CD4-positive, CD25-positive, alpha-beta regulatory T cell (primary cell): ENCODE data around the gene HDAC4. TPM values are rescaled to one million over a fixed set of nuclear protein-coding genes. Genes with fewer than 3 reads are reported as not detected.
A peak's percentile ranks its signal among the peaks of the same experiment; 100 is the strongest.

Experiments used
- ATAC-seq, 2 donors: fragments of 150-1000 bp; cut with Tn5 transposase; one replicate each; pipeline ENCODE4 v1.10.0; 2021; ENCODE audit warnings: low read depth in 2 of 2, moderate number of reproducible peaks in 2 of 2, moderate library complexity in 1 of 2
- DNase-seq, 3 donors: peaks; one replicate each; pipeline versions ENCODE4 v3.0.0 to v3.0.0-alpha.2; 2012 to 2022; ENCODE audit warnings: mixed read lengths in 1 of 3
- H3K27ac ChIP-seq: one replicate; pipeline ENCODE4 v1.7.0; 2013; ENCODE audit warnings: mild to moderate bottlenecking, low read length; ENCODE audit not compliant: insufficient read depth, poor library complexity, severe bottlenecking
- H3K27me3 ChIP-seq: one replicate; pipeline ENCODE4 v1.7.0; 2013; ENCODE audit warnings: low read length; ENCODE audit not compliant: control insufficient read depth, insufficient read depth
- H3K36me3 ChIP-seq: one replicate; pipeline ENCODE4 v1.7.0; 2013; ENCODE audit warnings: mild to moderate bottlenecking, low read length, moderate library complexity; ENCODE audit not compliant: control insufficient read depth, insufficient read depth
- H3K4me1 ChIP-seq: 2 replicates; pipeline ENCODE4 v1.7.0; 2013; ENCODE audit warnings: mild to moderate bottlenecking, low read length; ENCODE audit not compliant: insufficient read depth, control insufficient read depth, poor library complexity, severe bottlenecking
- H3K4me3 ChIP-seq: one replicate; pipeline ENCODE4 v1.7.0; 2013; ENCODE audit warnings: low read depth, mild to moderate bottlenecking, low read length, moderate library complexity
- H3K9me3 ChIP-seq, 2 experiments: 1 replicate in 1 of 2; 2 replicates in 1 of 2; pipeline ENCODE4 v1.7.0; 2013; ENCODE audit warnings: low read length in 2 of 2, mild to moderate bottlenecking in 1 of 2, moderate library complexity in 1 of 2; ENCODE audit not compliant: control insufficient read depth in 2 of 2
- H3K27ac Mint-ChIP-seq, 3 donors: one replicate each; pipeline ENCODE4 v1.8.0; 2020 to 2022; ENCODE audit warnings: mild to moderate bottlenecking in 3 of 3, mixed read lengths in 3 of 3, moderate library complexity in 2 of 3
- H3K27me3 Mint-ChIP-seq: one replicate; pipeline ENCODE4 v1.8.0; 2022; ENCODE audit warnings: mild to moderate bottlenecking, mixed read lengths
- H3K36me3 Mint-ChIP-seq: one replicate; pipeline ENCODE4 v1.8.0; 2020; ENCODE audit warnings: mixed read lengths
- H3K4me1 Mint-ChIP-seq, 4 donors: one replicate each; pipeline ENCODE4 v1.8.0; 2020 to 2022; ENCODE audit warnings: mixed read lengths in 4 of 4, mild to moderate bottlenecking in 1 of 4
- H3K4me3 Mint-ChIP-seq, 4 donors: one replicate each; pipeline ENCODE4 v1.8.0; 2020 to 2022; ENCODE audit warnings: mild to moderate bottlenecking in 4 of 4, mixed read lengths in 4 of 4, moderate library complexity in 3 of 4
- H3K9me3 Mint-ChIP-seq, 7 donors: one replicate each; pipeline ENCODE4 v1.8.0; 2020 to 2022; ENCODE audit warnings: mixed read lengths in 7 of 7, mild to moderate bottlenecking in 3 of 7, moderate library complexity in 2 of 7
- polyA plus RNA-seq, 4 donors: library from polyadenylated mRNA; unstranded; fragments of 300-500 nt; fragmentation: Illumina TruSeq; gene quantifications; one replicate each; pipeline ENCODE4 v1.2.3, GENCODE V29; 2021
- total RNA-seq: library from RNA; stranded (reverse); gene quantifications from one replicate; pipeline ENCODE4 v1.2.3, GENCODE V29; 2022

Gene HDAC4
- total and polyA plus RNA-seq, 5 donors from 2014 or later, result 6.5 to 118 (median 8.6) TPM

DNA sequence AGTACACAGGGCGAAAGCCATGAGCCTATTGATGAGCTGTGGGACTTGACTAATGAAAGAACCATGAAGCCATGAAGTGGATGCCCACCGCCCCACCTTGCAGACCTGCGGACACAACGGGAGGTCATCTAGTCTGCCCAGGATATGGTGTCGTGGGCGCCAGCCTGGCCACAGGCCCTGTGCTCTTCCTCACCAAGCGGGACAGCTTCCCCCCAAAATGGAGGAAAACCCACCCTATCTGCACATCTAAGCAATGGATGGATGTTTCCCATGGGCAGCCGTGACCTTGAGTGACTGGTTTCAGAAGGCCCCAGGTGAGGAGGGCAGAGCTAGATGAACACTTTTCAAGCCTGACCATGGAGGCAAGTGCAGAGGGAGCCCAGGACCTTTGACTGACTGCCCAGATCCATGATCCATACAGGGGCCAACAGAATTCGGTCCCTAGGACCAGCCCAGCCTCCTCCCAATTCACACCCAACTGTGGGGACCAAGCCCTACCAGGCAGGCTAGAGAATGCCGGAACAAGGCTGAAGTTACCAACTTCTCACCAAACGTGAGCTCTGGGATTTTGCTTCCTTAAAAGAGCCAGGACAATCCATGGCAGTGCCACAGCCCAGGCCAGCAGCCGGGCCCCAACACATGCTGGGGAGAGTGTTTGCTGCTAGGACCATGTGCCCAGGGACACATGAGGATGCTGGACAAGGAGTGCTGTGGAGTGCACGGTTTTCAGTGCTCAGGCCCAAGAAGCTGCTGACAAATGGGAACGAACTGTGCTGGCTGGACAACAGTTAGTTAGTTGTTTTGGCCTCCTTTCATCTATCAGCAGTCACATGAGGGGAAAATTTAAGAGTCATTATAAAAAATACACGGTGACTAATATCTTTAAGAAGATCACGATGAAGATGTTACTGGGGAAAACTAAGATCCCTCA lies 249.4 kb downstream of the HDAC4 start:
- Mint-ChIP-seq H3K27me3 (no peaks in the 10 kb centered on the region), H3K9me3 (peaks cover 1 to 14% (median 7%) of the 10 kb centered on the region in 7 donors), H3K27ac (peak overlapping the region; percentile 86 to 92 (median 89)), H3K36me3 (peaks cover 58% of the 10 kb centered on the region), H3K4me1 (peaks cover 6 to 24% (median 8%) of the 10 kb centered on the region in 4 donors), H3K4me3 (no peak overlapping the region)
- no peak overlapping the region for H3K4me3 ChIP-seq
- peaks cover 67% of the 10 kb centered on the region for H3K36me3 ChIP-seq
- no peaks in the 10 kb centered on the region for H3K27me3 ChIP-seq
- peaks cover 5% of the 10 kb centered on the region for H3K4me1 ChIP-seq
- no peak for ATAC-seq
- DNase-seq, result no peak
- H3K9me3 ChIP-seq, result peaks cover 11 to 17% of the 10 kb centered on the region in 2 experiments
- peak overlapping the region; percentile 65 for H3K27ac ChIP-seq

DNA sequence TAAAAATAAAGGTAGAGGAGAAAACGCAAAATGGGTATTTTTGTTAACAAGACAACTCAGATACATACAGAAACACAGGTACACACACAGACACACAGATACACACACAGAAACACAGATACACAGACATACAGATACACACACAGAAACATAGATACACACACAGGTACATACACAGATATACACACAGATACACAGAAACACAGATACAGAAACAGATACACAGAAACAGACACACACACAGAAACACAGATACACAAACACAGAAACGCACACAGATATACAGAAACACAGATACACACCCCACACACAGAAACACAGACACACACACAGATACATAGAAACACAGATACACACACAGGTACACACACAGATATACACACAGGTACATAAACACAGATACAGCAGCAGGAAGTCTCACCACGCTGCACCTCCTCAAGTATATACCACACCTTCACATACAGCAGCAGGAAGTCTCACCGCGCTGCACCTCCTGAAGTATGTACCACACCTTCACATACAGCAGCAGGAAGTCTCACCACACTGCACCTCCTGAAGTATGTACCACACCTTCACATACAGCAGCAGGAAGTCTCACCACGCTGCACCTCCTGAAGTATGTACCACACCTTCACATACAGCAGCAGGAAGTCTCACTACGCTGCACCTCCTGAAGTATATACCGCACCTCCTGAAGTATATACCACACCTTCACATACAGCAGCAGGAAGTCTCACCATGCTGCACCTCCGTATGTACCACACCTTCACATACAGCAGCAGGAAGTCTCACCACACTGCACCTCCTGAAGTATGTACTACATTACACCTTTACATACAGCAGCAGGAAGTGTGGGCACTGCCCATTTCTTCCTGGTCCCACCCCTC lies 250.5 kb downstream of the HDAC4 start:
- H3K4me3 Mint-ChIP-seq, result peak overlapping the region in 2 of 4 donors; percentile 4 to 68

DNA sequence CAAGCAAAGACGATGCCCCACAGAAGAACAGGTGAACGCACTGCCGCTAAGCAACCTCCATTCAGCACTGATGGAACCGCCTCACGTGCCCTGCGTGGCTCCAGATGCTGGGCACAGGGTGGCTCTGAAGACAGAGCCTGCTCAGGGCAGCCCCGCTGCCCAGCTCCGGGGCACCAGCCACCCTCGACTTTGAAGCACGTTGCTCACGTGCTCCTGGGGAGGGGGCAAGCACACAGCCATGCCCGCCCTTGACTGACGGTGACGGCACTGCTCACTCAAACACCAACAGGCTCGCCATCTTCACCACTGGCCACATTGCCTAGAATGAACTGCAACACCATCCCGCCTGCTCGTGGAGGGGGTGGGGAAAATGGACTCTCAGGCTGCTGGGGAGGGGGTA lies 251.3 kb downstream of the HDAC4 start:
- Histone ChIP-seq H3K27ac (no peak overlapping the region), H3K9me3 (peaks cover 11 to 17% of the 10 kb centered on the region in 2 experiments), H3K4me1 (peaks cover 5% of the 10 kb centered on the region), H3K27me3 (no peaks in the 10 kb centered on the region), H3K36me3 (peaks cover 66% of the 10 kb centered on the region), H3K4me3 (no peak overlapping the region)
- Mint-ChIP-seq H3K36me3 (peaks cover 51% of the 10 kb centered on the region), H3K27ac (no peak overlapping the region), H3K27me3 (no peaks in the 10 kb centered on the region), H3K9me3 (peaks cover 1 to 14% (median 7%) of the 10 kb centered on the region in 7 donors), H3K4me1 (peaks cover 6 to 24% (median 8%) of the 10 kb centered on the region in 4 donors), H3K4me3 (no peak overlapping the region)
- DNase-seq (no peak), ATAC-seq (no peak)

More for the DNA sequence above, 250.5 kb downstream of the HDAC4 start:
- ATAC-seq (peak; percentile 75 to 76), DNase-seq (peak in 2 of 3 donors; percentile 56 to 75)
- H3K9me3 ChIP-seq, result peaks cover 11 to 17% of the 10 kb centered on the region in 2 experiments
- H3K4me3 ChIP-seq, result no peak overlapping the region
- H3K4me1 Mint-ChIP-seq, result peaks cover 6 to 24% (median 8%) of the 10 kb centered on the region in 4 donors
- H3K4me1 ChIP-seq, result peaks cover 5% of the 10 kb centered on the region
- H3K36me3 Mint-ChIP-seq, result peaks cover 54% of the 10 kb centered on the region
- no peaks in the 10 kb centered on the region for H3K27me3 ChIP-seq
- H3K9me3 Mint-ChIP-seq, result peaks cover 1 to 14% (median 7%) of the 10 kb centered on the region in 7 donors
- H3K36me3 ChIP-seq, result peaks cover 66% of the 10 kb centered on the region
- peak overlapping the region; percentile 86 to 92 (median 89) for H3K27ac Mint-ChIP-seq
- H3K27me3 Mint-ChIP-seq, result no peaks in the 10 kb centered on the region
- H3K27ac ChIP-seq, result peak overlapping the region; percentile 65

DNA sequence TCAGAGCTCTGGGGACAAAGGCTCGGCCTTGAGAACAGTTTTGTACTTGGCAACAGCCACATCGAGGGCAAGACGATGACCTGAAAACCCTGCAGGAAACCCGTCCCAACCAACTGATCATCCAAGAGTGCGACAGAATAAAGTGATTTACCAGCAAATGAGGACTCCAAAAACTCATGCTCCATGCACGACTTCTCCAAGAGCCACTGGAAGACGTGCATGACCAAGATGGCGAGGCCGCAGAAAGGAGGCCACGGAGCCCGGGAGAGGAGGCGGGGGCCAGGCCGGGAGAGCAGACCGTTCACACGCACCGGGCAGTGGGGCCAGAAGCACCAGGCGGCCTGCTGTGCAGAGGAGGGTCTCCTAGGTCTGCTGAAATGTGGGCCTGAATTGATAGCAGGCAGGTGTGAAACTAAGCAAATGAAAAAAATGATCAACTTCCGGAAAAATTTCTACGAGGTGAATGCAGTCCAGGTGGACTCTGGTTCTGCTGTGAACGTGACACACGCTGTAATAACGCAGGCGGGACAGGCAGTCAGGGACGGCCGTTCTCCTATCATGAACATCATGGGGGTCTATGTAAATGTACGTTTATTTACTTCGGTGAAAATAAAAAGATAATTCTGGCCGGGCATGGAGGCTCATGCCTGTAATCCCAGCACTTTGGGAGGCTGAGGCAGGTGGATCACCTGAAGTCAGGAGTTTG lies 252.2 kb downstream of the HDAC4 start:
- Mint-ChIP-seq H3K27me3 (no peaks in the 10 kb centered on the region), H3K4me1 (peaks cover 6 to 24% (median 8%) of the 10 kb centered on the region in 4 donors), H3K4me3 (no peak overlapping the region), H3K36me3 (peaks cover 43% of the 10 kb centered on the region), H3K27ac (peak overlapping the region in 2 of 3 donors; percentile 26 to 69), H3K9me3 (peaks cover 1 to 14% (median 7%) of the 10 kb centered on the region in 7 donors)
- Histone ChIP-seq H3K27me3 (no peaks in the 10 kb centered on the region), H3K27ac (no peak overlapping the region), H3K4me1 (peaks cover 5% of the 10 kb centered on the region), H3K9me3 (peaks cover 11 to 17% of the 10 kb centered on the region in 2 experiments), H3K4me3 (no peak overlapping the region), H3K36me3 (peaks cover 66% of the 10 kb centered on the region)
- DNase-seq, result no peak
- no peak for ATAC-seq

DNA sequence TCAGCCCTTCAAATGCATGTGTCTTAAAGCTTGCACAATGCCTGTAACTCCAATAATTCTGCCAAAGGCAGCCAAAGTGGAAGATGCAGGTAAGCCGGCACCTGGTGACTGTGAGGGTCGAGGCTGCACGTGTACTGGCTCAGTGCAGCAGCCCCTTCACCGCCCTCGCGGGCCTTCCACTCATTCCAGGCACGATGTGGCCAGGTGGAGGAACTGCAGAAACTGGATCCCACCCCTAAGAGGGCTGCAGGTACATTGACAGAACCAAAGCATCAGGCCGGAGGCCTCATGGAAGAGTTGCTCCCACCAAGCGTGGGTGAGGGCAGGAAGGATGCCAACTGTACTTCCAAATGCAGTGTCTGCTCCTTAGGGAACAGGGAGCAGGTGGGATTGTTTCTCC lies 253.4 kb downstream of the HDAC4 start:
- Mint-ChIP-seq H3K27me3 (no peaks in the 10 kb centered on the region), H3K27ac (no peak overlapping the region), H3K36me3 (peaks cover 37% of the 10 kb centered on the region), H3K9me3 (peaks cover 1 to 14% (median 7%) of the 10 kb centered on the region in 7 donors), H3K4me3 (no peak overlapping the region), H3K4me1 (peaks cover 6 to 19% (median 8%) of the 10 kb centered on the region in 4 donors)
- ATAC-seq (no peak), DNase-seq (no peak)
- Histone ChIP-seq H3K4me1 (peaks cover 5% of the 10 kb centered on the region), H3K9me3 (peaks cover 11 to 17% of the 10 kb centered on the region in 2 experiments), H3K27ac (no peak overlapping the region), H3K36me3 (peaks cover 65% of the 10 kb centered on the region), H3K27me3 (no peaks in the 10 kb centered on the region), H3K4me3 (no peak overlapping the region)

DNA sequence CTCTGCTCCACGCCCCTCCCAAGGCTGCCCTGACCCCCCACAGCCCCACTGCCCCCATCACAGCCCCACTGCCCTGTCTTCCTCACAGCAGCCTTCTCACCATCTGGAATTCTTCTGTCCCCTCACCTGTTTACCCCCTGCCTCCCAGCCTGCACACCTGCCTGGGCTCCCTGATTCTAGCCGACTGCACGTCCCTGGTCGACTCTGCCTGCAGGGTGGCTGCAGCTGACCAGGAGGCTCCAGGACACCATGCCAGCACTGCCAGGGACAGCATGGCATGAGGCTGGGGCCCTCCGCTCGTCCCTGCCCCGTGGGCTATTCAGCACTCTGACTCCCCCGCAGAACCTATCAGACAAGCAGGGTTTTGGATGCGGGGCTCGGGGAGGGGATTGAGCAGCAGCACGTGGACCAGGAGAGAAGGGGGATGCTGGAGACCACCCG lies 254.1 kb downstream of the HDAC4 start:
- no peak overlapping the region for H3K4me3 Mint-ChIP-seq
- Histone ChIP-seq H3K9me3 (peaks cover 11 to 17% of the 10 kb centered on the region in 2 experiments), H3K27ac (no peak overlapping the region), H3K36me3 (peaks cover 67% of the 10 kb centered on the region), H3K27me3 (no peaks in the 10 kb centered on the region), H3K4me1 (peaks cover 5% of the 10 kb centered on the region), H3K4me3 (no peak overlapping the region)
- ATAC-seq (no peak), DNase-seq (no peak)
- H3K9me3 Mint-ChIP-seq, result peaks cover 1 to 14% (median 7%) of the 10 kb centered on the region in 7 donors
- peaks cover 6 to 15% (median 8%) of the 10 kb centered on the region in 4 donors for H3K4me1 Mint-ChIP-seq
- peaks cover 39% of the 10 kb centered on the region for H3K36me3 Mint-ChIP-seq
- H3K27ac Mint-ChIP-seq, result no peak overlapping the region
- no peaks in the 10 kb centered on the region for H3K27me3 Mint-ChIP-seq
